Activated T-cell treated with anti-CD3 and anti-CD28 coated beads for 1 hour (primary cell): ENCODE measurements around the gene NLRC5.
"Not testable (repeated sequence)": the region's sequence is repeated elsewhere in the genome, so short reads cannot be mapped to it uniquely, and the experiment has no call there.

Source experiments
- DNase-seq: peaks from one replicate; pipeline ENCODE4 v3.0.0-alpha.2; 2020; ENCODE audit warnings: low read depth

The NLRC5 gene

DNA sequence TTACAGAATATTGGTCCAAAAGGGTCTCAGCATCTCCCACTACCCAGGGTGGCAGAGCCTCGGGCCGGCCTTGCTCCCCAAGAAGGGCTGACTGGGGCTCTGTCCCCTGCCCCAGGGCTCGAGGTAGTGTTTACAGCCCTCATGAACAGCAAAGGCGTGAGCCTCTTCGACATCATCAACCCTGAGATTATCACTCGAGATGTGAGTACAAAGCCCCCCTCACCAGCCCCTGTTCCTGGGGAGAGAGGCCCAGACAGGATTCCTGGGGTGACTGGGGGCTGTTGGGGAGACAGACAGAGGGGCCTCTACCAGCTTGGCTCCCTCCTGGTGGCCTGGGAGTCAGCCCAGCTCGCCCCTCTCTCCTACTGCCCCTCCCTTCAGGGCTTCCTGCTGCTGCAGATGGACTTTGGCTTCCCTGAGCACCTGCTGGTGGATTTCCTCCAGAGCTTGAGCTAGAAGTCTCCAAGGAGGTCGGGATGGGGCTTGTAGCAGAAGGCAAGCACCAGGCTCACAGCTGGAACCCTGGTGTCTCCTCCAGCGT lies 6.1 kb upstream of the NLRC5 start:
- DNase-seq, result no peak

DNA sequence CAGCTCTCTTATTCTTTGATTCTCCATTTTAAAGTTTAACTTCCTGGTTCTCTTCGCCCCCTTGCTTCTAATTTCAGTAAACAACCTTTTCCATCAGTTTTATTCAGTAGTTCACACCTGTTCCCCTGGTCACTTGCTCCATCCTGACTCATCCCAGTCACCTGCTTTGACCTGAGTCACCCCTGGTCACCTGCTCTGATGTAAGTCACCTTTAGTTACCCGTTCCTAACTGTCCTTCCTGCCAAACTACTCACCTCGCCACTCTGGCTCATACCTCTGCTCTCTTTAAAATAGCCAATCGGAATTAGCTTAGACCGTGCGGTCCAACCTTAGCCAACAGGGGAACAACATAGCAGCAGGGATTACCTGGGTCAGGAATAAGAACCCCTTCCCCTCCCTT lies 4.7 kb upstream of the NLRC5 start:
- no peak for DNase-seq

DNA sequence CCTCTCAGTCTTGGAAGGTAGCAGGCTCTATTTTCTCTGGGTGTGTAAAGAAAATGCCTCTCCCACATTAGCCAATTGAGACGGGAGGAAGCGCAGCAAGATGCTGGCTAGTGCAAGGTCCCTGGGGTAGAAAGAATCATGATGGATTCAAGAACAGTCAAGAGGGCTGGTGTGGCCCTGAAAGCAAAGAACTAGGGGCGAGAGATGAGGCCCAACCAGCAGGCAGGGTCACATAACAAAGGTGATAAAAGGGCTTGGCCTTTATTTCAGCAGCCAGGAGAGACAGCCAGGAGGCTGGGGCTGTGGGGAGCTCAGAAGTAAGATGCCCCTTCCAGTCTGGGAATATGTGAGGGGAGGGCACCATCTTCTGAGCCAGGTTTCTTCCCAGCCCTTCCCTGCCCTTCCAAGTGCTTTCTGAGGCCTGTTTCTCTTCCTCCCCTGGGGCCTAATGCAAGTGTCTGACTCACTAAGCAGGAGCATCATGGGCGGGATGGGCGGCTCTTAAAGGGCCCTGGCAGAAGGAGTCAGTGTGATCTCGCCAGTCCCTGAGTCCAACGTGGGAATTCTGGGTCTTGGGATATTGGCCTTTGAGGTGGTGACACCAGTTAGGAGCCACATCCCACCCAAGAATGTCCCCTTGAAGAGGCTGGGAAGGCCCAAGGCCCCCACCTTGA lies 3.9 kb upstream of the NLRC5 start:
- DNase-seq, result no peak

DNA sequence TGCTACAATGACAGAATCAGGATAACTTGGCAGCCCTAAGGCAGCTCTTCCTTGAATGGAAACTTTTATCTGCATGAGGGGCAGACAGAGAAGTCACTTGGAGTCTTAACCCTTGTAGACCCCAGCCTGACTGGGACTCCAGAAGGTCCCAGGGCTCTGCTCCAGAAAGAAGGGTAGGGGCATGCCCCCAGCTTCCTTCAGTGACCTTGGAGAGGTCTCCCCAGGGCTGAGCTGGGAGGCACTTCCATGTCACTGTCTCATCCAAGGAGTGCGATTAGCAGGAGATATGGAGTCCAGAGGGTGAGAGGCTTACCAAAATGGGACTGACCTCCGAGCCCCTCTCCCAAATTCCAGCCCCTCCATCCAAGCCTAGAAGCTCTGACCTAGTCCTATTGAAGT lies 3.4 kb upstream of the NLRC5 start:
- no peak for DNase-seq

DNA sequence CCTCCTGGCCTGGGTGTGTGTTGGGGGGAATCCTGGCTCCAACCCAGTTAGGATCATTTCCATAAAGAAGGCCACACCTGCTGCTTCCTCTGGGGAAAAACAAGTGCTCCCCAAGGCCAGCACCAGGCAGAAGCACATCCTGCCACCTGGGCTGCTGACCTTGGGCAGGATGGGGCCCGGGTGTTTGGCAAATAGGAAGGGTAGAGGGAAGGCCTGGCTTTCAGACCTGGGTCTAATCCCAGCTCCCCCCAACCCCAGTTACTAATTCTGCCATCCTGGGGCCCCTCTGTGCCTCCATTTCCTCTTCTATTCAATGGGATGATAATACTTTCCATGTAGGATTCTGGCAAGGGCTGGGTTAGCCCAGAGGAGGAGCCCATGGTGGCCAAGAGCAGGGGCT lies 3.0 kb upstream of the NLRC5 start:
- no peak for DNase-seq

DNA sequence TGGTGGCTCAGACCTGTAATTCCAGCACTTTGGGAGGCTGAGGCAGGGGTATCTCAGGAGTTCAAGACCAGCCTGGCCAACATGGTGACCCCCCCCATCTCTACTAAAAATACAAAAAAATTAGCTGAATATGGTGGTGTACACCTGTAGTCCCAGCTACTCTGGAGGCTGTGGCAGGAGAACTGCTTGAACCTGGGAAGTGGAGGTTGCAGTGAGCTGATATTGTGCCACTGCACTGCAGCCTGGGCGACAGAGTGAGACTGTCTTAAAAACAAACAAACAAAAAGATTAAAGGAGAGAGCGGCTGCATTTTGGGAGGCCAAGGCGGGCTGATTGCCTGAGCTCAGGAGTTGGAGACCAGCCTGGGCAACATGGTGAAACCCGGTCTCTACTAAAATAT lies 2.4 kb upstream of the NLRC5 start:
- not testable (repeated sequence) for DNase-seq

DNA sequence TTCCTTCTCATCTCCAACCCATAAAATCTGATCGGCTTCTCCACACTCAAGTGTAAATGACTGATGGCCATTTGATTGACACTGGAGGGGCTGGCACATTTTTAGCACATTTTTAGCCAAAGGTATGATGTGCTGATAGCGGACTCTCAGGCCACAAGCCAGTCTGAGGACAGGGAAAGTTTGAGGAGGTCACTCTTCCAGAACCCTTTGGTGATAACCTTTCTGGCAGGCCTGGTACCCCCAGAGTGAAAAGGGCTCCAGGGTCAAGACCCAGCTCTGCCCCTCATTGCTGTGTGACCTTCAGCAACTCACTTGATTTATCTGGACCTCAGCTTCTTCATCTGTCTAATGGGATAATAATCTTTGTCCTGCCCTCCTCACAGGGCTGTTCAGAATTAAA lies 1.7 kb upstream of the NLRC5 start:
- no peak for DNase-seq

DNA sequence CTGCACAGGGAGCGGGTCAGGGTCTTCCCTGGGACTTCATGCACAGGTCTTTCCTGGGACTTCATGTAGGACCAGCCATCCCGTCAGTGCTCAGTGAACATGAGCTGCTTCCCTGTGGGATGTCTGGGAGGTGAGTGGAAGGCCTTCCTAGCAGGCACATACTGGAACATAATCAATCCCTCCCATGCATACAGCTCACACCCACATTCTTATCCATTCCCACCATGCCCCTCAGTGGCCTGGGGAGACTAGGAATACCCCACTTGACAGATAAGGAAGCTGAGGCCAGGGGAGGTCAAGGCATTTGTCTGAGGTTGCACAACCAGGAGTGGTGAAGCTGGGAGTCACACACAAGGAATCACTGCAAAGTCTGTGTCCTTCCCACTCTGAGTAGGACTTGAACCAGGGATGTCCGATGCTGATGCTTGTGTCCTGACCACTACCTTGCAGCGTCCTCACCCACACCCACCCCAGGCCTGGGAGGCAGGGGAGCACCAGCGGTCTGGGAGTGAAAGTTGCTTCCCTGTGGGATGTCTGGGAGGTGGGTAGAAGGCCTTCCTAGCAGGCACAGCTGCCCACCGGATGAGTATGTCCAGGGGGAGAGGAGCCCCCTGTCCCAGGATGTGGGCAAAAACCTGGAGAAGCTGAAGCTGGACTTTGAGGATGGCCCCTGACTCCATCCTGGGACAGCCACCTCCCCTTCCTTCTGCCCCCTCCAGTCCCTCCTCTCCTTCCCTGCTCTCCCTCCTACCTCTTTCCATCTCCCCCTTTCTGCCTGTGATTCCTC lies 1.0 kb upstream of the NLRC5 start:
- DNase-seq, result no peak

DNA sequence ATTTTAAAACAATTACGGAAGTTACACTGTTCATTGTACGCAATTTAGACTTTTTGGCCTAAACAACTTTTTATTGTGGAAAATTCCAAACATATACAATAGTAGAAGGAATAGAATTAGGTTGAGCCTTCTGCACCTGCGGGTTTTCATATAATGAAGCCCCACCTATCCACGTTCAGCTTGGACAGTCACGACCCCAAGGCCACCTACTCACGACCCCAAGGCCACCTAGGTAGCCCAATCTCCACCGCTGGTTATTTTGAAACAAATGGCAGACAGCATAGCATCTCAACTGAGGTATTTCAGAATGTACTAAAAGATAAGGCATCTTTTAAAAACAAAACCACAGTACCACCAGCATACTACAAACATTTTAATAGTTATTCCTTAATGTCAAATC lies 631 bp downstream of the NLRC5 start:
- no peak for DNase-seq

DNA sequence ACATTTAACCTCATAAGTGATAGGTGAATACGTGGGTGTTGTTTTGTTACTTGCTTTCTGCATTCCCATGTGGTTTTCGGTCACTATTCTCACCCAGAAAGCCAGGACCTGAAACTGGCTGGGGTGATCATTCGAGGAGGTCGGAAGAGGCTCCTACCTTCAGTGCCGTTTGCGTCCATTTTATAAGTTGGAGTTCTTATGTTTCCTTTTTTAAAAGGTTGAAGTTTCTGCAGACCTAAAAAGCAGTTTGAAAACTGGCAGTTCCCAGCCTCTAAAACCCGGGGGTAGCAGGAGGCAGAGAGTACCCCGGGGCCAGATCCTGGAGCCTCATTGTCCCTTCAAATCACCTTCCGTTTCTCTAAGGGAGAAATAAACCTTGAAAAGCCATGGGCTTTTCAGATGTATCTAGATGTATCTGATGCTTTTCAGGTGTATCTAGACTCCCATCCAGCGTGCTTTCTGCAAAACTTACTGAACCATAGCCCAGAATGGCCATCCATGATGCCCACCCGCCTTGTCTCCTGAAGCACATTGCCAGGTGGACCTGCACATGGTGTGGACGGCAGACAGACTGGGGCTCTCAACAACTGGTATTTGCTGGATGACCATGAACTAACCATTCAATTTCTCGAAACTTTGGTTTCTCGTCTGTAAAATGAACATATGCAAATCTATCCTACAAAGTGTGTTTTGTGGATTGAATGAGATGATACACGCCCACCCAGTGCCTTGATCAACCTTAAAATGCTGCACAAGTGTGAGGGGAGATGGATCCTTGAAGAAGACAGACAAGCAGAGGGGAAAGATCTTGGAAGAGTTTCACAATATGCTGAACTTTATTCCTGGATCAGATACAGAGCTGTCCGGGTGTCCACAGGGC lies 1.3 kb downstream of the NLRC5 start:
- no peak for DNase-seq

DNA sequence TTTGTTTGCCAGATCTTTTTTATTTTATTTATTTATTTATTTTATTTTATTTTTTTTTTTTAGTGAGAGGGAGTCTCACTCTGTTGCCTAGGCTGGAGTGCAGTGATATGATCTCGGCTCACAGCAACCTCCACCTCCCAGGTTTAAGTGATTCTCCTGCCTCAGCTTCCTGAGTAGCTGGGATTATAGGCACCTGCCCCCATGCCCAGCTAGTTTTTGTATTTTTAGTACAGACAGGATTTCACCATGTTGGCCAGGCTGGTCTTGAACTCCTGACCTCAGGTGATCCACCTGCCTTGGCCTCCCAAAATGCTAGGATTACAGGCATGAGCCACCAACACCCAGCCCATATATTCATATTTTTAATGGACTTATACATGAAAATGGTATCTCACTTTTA lies 3.1 kb downstream of the NLRC5 start:
- DNase-seq, result not testable (repeated sequence)

DNA sequence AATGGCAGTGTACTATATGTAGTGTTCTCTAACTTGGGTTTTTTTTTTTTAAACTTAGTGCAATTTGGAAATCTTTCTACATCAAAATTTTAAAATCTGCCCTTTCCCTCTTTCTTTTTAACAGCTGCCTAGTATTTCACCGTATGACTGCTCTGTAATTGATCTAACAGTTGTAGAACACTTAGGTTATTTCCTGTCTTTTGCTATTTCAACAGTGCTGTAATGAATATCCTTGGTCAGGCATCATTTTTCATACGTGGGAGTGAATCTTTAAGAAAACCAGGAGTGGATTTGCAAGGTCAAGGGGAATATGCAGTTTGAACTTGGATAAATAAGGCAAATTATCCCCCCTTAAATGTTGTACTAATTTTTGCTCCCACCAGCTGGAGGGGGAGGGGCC lies 3.8 kb downstream of the NLRC5 start:
- DNase-seq, result no peak

DNA sequence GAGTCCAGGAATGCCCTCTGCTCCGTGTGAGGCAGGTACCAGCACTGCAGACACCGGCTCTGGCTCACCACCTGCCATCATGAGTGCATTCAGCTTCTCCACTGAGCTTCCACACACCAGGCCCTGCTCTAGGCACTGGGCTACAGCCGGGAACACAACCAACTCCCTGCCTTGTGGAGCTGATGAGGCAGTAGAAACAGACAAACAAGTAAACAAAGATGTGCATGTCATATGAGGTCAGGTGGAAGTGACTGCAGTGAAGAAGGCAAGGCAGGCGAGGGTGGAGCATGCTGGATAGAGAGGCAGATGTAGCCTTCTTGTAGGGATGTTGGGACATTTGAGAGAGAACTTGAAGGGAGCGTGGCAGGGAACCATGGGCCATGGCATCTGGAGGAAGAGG lies 5.0 kb downstream of the NLRC5 start:
- no peak for DNase-seq

DNA sequence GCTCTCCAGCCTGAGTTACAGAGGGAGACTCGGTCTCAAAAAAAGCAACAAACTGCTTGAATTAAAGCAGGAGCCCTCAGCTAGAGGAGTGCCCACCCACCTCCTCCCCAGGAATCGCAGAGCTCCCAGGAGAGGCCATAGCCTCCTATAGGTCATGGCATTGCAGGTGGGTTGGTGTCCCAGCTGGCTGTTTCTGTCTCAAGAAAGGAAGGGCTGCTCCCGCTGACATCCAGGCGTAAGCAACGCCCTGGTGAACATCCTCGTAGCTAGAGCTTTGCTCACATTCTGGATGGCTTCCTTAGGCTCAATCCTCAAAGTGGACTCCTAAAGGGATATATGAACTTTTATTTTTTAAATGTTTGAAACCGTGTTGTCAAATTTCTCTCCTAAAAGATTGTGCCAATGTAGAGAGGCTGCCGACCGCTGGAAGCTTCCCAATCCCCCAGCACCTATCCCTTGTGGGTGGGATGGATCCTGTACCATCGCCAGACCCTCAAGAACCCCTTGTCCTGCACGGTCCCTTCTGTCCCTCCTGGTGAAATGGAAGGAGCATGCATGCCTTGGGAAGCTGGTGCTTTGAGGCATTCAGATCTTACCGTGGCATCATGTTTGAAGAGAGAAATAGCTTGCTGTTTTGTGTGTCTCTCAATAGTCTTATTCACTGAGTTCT lies 5.9 kb downstream of the NLRC5 start:
- DNase-seq, result no peak

DNA sequence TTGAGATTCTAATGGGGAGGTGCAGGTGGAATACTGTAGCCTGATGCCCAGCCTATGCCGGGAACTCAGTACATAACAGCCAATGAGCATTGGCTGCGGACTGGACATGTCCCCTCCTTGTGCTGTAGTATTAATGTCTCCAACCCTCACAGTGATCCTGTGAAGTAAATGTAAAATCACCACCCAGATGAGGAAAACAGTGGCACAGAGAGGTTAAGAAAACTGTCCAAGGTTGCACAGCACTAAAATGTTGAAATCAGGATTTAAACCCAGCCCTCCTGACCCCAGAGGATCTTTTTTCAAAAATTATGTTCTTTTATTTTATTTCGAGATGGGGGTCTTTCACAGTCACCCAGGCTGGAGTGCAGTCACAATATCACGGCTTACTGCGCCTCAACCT lies 7.9 kb downstream of the NLRC5 start:
- no peak for DNase-seq

DNA sequence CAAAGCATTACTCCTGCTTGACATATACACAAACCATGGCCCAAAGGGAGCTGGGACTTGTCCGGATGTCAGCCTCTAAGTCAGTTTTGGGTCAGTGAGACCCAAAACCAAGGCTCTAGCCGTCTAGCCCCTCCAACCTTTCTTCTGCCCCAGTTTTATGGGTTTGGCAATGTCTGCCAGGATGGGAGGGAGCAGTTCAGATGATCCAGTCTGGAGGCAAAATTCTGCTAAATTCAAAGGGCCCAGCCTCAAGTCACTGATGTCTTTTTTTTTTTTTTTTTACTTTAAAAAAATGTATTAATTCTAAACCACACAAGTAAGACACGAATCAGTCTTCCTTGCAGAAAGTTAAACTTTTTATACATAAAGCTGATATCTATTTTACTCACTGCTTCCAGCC lies 8.6 kb downstream of the NLRC5 start:
- DNase-seq, result no peak

DNA sequence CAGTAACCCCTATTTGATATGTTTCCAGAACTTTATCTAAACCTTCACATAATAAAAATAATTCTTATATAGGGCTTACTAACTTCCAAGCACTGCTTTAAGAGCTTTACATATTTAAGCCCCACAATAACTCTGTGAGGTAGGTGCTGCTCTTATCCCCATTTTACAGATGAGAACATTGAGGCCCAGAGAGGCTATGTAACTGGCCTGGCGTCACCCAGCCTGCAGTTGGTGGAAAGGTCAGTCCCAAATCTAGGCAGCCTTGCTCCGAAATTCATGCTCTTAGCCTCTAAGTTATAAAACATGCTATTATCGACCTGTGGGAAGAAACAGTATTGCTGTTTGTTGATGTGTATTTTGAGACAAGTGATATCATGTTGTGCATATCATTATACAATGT lies 9.0 kb downstream of the NLRC5 start:
- no peak for DNase-seq

DNA sequence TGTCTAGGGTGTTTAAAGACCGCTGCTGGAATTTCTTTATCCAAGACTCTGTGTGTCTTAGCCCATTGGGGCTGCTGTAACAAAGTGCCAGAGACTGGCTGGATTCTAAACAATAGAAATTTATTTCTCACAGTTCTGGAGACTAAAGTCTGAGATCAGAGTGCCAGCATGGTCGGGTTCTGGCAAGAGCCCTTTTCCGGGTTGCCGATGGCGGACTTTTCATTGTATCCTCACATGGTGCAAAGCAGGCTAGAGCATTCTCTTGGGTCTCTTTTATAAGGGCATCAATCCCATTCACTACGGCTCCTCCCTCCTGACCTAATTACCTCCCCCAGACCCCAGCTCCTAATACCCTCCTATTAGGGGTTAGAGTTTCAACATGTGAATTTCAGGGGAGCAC lies 9.5 kb downstream of the NLRC5 start:
- DNase-seq, result no peak

DNA sequence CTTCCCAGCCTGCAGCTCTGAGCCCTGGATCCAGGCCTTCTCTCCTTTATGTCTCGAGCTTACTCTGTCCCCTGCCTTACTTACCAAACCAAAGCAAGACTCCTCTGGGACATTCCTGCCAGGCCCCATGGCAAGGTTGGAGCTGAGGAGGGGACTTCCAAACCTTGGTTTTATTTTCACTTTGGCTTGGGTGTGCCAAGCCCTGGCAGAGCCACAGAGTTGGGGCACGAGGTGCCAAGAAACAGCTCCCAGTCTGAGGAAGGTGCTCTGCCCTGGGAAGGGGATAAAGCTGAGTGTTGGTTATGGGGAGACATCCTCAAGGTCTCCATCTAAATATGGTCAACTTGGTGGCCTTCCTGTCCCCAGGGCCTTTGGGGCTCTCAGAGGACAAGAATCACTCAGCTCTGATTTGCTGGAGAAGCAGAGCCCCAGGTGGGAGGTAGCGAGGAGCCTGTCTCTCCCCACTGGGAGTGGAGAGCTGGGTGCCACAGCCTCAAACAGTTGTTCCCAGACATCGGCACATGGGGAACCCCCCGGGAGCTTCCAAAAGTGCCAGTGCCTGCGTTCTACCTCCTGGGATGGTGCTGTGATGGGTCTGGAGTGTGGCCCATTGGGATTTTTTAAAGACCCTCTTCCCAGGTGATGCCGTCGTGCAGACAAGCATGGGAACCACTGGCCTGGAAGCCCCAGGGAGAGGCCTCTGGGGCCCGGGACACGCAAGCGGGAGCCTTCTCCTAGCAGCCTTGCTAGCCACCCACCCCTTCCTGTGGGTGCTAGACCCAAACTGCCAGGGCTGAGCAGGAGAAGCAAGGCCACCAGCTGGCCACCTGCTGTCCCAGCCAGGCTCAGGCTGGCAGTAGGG lies 10.3 kb downstream of the NLRC5 start:
- no peak for DNase-seq

DNA sequence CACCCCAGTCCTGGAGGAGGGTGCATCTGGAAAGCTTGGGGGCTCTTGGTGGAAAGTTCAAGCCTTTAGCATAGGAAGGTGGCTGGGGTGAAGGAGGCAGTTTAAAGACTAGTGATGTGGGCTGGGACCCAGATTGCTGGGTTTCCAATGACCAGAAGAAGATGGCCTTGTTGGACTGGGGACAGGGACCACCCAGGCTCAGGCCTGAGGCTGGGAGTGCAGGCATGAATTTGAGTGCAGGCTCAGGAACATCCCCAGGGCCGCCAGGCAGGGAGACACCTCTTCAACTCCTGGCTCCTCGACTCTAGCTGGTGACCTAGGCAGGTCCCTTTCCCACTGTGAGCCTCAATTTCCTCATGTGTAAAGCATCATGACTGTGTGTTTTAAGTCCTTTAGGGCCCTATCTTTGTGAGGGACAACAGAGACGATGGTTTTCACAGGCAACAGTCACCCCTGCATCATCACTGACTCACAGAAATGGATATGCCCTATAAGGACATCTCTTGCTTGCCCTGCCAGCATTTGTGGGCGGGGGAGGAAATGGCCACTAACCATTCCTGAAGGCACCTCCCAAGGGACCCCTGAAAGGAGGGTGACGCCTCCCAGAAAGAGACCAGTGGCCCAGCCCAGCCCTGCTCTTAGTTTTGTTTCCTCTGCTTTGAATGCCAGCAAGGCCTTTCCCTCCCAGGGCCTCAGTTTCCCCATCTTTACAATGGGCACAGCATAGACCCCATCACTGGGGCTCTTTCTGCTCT lies 11.1 kb downstream of the NLRC5 start:
- no peak for DNase-seq
